ACHN (cell line): ENCODE measurements around the gene MOB3C.
"Not testable (repeated sequence)": the region's sequence is repeated elsewhere in the genome, so short reads cannot be mapped to it uniquely, and the experiment has no call there.

ENCODE experiments used
- DNase-seq: peaks from one replicate; pipeline ENCODE4 v3.0.0-alpha.2; 2015
- in situ Hi-C: cut with HindIII; loops from 2 replicates; pipeline ENCODE4 v1.10.0; 2017; ENCODE audit warnings: low sequenced_read_pairs, low pct_ligation_motif_present, low pct_unique_long_range_greater_than_20kb

The MOB3C gene

GRCh38 chr1:46616277-46617107, at the start of gene MOB3C:
MOB3C (minus strand) TSS chr1:46616811; CDS start chr1:46613321, 3,490 bp downstream.
- peak; percentile 74 for DNase-seq
- in situ Hi-C loops = no loop called here

- no peak for DNase-seq
- in situ Hi-C loops = no loop called here
Observed at GRCh38 chr1:46665983-46666382, 49.4 kb upstream of the MOB3C start.

- DNase-seq, in situ Hi-C loops: not testable (repeated sequence)
Observed at GRCh38 chr1:46662919-46663318, 46.3 kb upstream of the MOB3C start.

- DNase-seq, in situ Hi-C loops: not testable (repeated sequence)
Observed at GRCh38 chr1:46660116-46660515, 43.5 kb upstream of the MOB3C start.

GRCh38 chr1:46659307-46659870, 42.8 kb upstream of the MOB3C start:
- in situ Hi-C loops = no loop called here
- no peak for DNase-seq

- no peak for DNase-seq
- in situ Hi-C loops = no loop called here
Observed at GRCh38 chr1:46657775-46658174, 41.2 kb upstream of the MOB3C start.

GRCh38 chr1:46656643-46657042, 40.0 kb upstream of the MOB3C start:
- no peak for DNase-seq
- in situ Hi-C loops = no loop called here

GRCh38 chr1:46655848-46656247, 39.2 kb upstream of the MOB3C start:
- DNase-seq = no peak
- in situ Hi-C loops = no loop called here

GRCh38 chr1:46654698-46655097, 38.1 kb upstream of the MOB3C start:
- in situ Hi-C loops = not testable (repeated sequence)

GRCh38 chr1:46654012-46654411, 37.4 kb upstream of the MOB3C start:
- in situ Hi-C loops = no loop called here
- DNase-seq = no peak

More at GRCh38 chr1:46654698-46655097, 38.1 kb upstream of the MOB3C start:
- DNase-seq = not testable (repeated sequence)

GRCh38 chr1:46653405-46653958, 36.9 kb upstream of the MOB3C start:
- in situ Hi-C loops = no loop called here

GRCh38 chr1:46652321-46653100, 35.9 kb upstream of the MOB3C start:
- no peak for DNase-seq
- in situ Hi-C loops = no loop called here

More at GRCh38 chr1:46653405-46653958, 36.9 kb upstream of the MOB3C start:
- no peak for DNase-seq

- DNase-seq, in situ Hi-C loops: not testable (repeated sequence)
Observed at GRCh38 chr1:46651152-46651551, 34.5 kb upstream of the MOB3C start.

- in situ Hi-C loops = no loop called here
- no peak for DNase-seq
Observed at GRCh38 chr1:46650491-46650890, 33.9 kb upstream of the MOB3C start.

- in situ Hi-C loops = no loop called here
- no peak for DNase-seq
Observed at GRCh38 chr1:46649764-46650163, 33.2 kb upstream of the MOB3C start.

GRCh38 chr1:46647611-46648010, 31.0 kb upstream of the MOB3C start:
- no peak for DNase-seq
- in situ Hi-C loops = no loop called here

GRCh38 chr1:46646844-46647243, 30.2 kb upstream of the MOB3C start:
- in situ Hi-C loops = no loop called here
- DNase-seq = no peak

GRCh38 chr1:46646331-46646730, 29.7 kb upstream of the MOB3C start:
- in situ Hi-C loops = no loop called here
- DNase-seq = no peak

- no peak for DNase-seq
- in situ Hi-C loops = no loop called here
Observed at GRCh38 chr1:46645815-46646214, 29.2 kb upstream of the MOB3C start.
